Panc1 (cell line): ENCODE results near the gene PFKFB4. TPM values are rescaled to one million over a fixed set of nuclear protein-coding genes. Genes with fewer than 3 reads are reported as not detected.
"Not testable (repeated sequence)": the region's sequence is repeated elsewhere in the genome, so short reads cannot be mapped to it uniquely, and the experiment has no call there.

Experiments
- ATAC-seq: fragments of 200-7000 bp; cut with Tn5 transposase; 2 replicates; pipeline ENCODE4 v1.9.1; 2020; ENCODE audit warnings: mild to moderate bottlenecking, moderate library complexity
- BruUV-seq: library from RNA; stranded (reverse); fragments of 400-500 nt; replicated peaks from 2 replicates; lab custom pipeline; 2021; lab: Mats Ljungman, UMichigan
- CTCF ChIA-PET: fragments of 300-600 bp; sonication (Branson Sonifier 250); formaldehyde crosslinking; loops from one replicate; lab custom pipeline; 2022; ENCODE audit warnings: antibody characterized with exemption; lab: Charles Lee
- POLR2A ChIA-PET: fragments of 300-600 bp; sonication (Branson Sonifier 250); formaldehyde crosslinking; loops from one replicate; lab custom pipeline; 2022; ENCODE audit warnings: antibody characterized with exemption; lab: Charles Lee
- DNase-seq: peaks from one replicate; pipeline ENCODE4 v3.0.0-alpha.2; 2010; ENCODE audit warnings: low read depth, low spot score
- H3K27ac ChIP-seq: 2 replicates; pipeline ENCODE4 v1.5.1; 2011; ENCODE audit warnings: mild to moderate bottlenecking, low read length, inconsistent platforms
- H3K27me3 ChIP-seq: fragments of 200-500 bp; sonication (Bioruptor generic); 2 replicates; pipeline ENCODE4 v1.6.0; 2014; ENCODE audit warnings: low read length, inconsistent platforms; ENCODE audit not compliant: control insufficient read depth, insufficient read depth
- H3K36me3 ChIP-seq: fragments of 200-500 bp; sonication (Bioruptor generic); 2 replicates; pipeline ENCODE4 v1.5.1; 2014; ENCODE audit warnings: inconsistent platforms, mild to moderate bottlenecking, low read length, moderate library complexity; ENCODE audit not compliant: control insufficient read depth, insufficient read depth
- H3K4me1 ChIP-seq: 2 replicates; pipeline ENCODE4 v1.5.1; 2011; ENCODE audit warnings: inconsistent platforms, mild to moderate bottlenecking, low read length, moderate library complexity; ENCODE audit not compliant: control insufficient read depth, insufficient read depth
- H3K4me3 ChIP-seq, 2 experiments: 2 replicates each; pipeline ENCODE4 v1.5.1; 2011 to 2012; ENCODE audit warnings: low read depth in 2 of 2, low read length in 2 of 2, mild to moderate bottlenecking in 2 of 2, inconsistent platforms in 1 of 2, moderate library complexity in 1 of 2
- H3K9me3 ChIP-seq: fragments of 200-500 bp; sonication (Bioruptor generic); 2 replicates; pipeline ENCODE4 v1.5.1; 2014; ENCODE audit warnings: low read depth, mild to moderate bottlenecking, inconsistent platforms, low read length, moderate library complexity; ENCODE audit not compliant: control insufficient read depth, insufficient read depth
- POLR2AphosphoS5 ChIP-seq: IDR thresholded peaks from 2 replicates; pipeline ENCODE4 v1.6.1; 2012; ENCODE audit warnings: mild to moderate bottlenecking, low read depth, low read length, moderate library complexity
- SIN3A ChIP-seq: IDR thresholded peaks from 2 replicates; pipeline ENCODE4 v1.6.1; 2012; ENCODE audit warnings: low read depth, mild to moderate bottlenecking, low read length, moderate library complexity, borderline replicate concordance; ENCODE audit not compliant: insufficient read depth
- TCF7L2 ChIP-seq: IDR thresholded peaks from 2 replicates; pipeline ENCODE4 v1.6.1; 2011; ENCODE audit warnings: mild to moderate bottlenecking, low read depth, low read length, inconsistent platforms
- in situ Hi-C: cut with HindIII; loops from 2 replicates; pipeline ENCODE4 v1.10.0; 2016; ENCODE audit warnings: low sequenced_read_pairs, low pct_unique_long_range_greater_than_20kb
- intact Hi-C: fragments of 100-400 bp; cut with micrococcal nuclease; formaldehyde crosslinking; loops from one replicate; pipeline ENCODE4 v1.10.0; 2022; ENCODE audit not compliant: unreplicated experiment
- total RNA-seq: library from RNA; stranded (reverse); gene quantifications from one replicate; pipeline ENCODE4 v1.2.1, GENCODE V29; 2021; ENCODE audit not compliant: unreplicated experiment
- TF ChIP-seq, protein P1 (sequence below), 2 experiments: IDR thresholded peaks; 2 replicates each; pipeline ENCODE4 v1.6.1; 2011 to 2012; ENCODE audit warnings: low read depth in 2 of 2, control low read depth in 1 of 2, low read length in 1 of 2, mild to moderate bottlenecking in 1 of 2, moderate library complexity in 1 of 2; ENCODE audit not compliant: insufficient read depth in 1 of 2
- TF ChIP-seq, protein P2 (sequence below): fragments of 450-650 bp; IDR thresholded peaks from 2 replicates; pipeline ENCODE4 v1.5.1; 2017; ENCODE audit warnings: mild to moderate bottlenecking

Gene PFKFB4
- total RNA-seq, 1 experiment from 2014 or later, result 6.0 TPM

DNA sequence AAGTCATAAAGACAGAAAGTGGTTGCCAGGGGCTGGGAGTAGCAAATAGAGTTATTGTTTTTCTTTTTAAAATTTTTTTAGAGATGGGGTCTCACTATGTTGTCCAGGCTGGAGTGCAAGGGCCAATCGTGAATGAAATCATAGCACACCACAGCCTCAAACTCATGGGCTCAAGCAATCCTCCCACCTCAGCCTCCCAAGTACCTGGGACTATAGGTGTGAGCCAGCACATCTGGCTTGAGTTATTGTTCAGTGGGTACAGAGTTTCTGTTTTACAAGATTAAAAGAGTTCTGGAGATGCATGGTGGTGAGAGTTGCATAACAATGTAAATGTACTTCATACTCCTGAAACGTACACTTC lies 23.6 kb downstream of the PFKFB4 start:
- no peak overlapping the region for H3K4me3 ChIP-seq
- H3K4me1 ChIP-seq, result no peaks in the 10 kb centered on the region
- no peaks in the 10 kb centered on the region for H3K36me3 ChIP-seq
- POLR2A ChIA-PET, result no interaction called here
- no peak for DNase-seq
- TF ChIP-seq POLR2AphosphoS5, result no peak
- TF ChIP-seq TCF7L2, result no peak
- TF ChIP-seq, protein P1, sequence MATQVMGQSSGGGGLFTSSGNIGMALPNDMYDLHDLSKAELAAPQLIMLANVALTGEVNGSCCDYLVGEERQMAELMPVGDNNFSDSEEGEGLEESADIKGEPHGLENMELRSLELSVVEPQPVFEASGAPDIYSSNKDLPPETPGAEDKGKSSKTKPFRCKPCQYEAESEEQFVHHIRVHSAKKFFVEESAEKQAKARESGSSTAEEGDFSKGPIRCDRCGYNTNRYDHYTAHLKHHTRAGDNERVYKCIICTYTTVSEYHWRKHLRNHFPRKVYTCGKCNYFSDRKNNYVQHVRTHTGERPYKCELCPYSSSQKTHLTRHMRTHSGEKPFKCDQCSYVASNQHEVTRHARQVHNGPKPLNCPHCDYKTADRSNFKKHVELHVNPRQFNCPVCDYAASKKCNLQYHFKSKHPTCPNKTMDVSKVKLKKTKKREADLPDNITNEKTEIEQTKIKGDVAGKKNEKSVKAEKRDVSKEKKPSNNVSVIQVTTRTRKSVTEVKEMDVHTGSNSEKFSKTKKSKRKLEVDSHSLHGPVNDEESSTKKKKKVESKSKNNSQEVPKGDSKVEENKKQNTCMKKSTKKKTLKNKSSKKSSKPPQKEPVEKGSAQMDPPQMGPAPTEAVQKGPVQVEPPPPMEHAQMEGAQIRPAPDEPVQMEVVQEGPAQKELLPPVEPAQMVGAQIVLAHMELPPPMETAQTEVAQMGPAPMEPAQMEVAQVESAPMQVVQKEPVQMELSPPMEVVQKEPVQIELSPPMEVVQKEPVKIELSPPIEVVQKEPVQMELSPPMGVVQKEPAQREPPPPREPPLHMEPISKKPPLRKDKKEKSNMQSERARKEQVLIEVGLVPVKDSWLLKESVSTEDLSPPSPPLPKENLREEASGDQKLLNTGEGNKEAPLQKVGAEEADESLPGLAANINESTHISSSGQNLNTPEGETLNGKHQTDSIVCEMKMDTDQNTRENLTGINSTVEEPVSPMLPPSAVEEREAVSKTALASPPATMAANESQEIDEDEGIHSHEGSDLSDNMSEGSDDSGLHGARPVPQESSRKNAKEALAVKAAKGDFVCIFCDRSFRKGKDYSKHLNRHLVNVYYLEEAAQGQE (IDR thresholded peaks at IDR 0.05; ENCODE audit: insufficient read depth in 1 of 2, low read depth in 2 of 2, low read length in 1 of 2), result no peak
- TF ChIP-seq, protein P2, sequence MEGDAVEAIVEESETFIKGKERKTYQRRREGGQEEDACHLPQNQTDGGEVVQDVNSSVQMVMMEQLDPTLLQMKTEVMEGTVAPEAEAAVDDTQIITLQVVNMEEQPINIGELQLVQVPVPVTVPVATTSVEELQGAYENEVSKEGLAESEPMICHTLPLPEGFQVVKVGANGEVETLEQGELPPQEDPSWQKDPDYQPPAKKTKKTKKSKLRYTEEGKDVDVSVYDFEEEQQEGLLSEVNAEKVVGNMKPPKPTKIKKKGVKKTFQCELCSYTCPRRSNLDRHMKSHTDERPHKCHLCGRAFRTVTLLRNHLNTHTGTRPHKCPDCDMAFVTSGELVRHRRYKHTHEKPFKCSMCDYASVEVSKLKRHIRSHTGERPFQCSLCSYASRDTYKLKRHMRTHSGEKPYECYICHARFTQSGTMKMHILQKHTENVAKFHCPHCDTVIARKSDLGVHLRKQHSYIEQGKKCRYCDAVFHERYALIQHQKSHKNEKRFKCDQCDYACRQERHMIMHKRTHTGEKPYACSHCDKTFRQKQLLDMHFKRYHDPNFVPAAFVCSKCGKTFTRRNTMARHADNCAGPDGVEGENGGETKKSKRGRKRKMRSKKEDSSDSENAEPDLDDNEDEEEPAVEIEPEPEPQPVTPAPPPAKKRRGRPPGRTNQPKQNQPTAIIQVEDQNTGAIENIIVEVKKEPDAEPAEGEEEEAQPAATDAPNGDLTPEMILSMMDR, result no peak
- no peak for TF ChIP-seq SIN3A
- BruUV-seq, result no TSS peak
- intact Hi-C loops, result no loop called here
- no peak overlapping the region for H3K27ac ChIP-seq
- H3K9me3 ChIP-seq, result no peaks in the 10 kb centered on the region
- ATAC-seq, result no peak
- no peaks in the 10 kb centered on the region for H3K27me3 ChIP-seq
- CTCF ChIA-PET, result no interaction called here
- in situ Hi-C loops, result no loop called here

DNA sequence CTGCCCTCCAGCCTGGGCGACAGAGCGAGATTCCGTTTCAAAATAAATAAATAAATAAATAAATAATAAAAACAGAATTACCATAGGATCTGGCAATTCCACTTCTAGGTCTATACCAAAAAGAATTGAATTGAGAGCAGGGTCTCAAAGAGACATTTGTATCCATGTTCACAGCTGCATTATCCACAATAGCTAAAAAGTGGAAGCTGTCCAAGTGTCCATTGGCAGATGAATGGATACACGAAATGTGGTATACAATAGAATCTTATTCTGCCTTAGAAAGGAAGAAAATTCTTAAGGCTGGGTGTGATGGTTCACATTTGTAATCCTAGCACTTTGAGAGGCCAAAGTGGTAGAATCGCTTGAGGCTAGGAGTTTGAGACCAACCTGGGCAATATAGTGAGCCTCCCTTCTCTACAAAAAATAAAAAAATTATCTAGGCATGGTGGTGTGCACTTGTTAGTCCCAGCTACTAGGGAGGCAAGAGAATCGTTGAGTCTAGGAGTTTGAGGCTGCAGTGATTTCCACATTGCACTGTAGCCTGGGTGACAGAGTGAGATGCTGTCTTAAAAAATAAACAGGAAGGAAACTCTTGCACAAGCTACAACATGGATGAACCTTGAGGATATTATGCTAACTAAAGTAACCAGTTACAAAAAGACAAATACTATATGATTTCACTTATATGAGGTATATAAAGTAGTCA lies 24.2 kb downstream of the PFKFB4 start:
- intact Hi-C loops, result no loop called here
- ChIA-PET POLR2A (no interaction called here), CTCF (no interaction called here)
- DNase-seq (no peak), ATAC-seq (no peak)
- TF ChIP-seq POLR2AphosphoS5 (no peak), SIN3A (no peak), TCF7L2 (no peak)
- TF ChIP-seq, protein P1 (IDR thresholded peaks at IDR 0.05; ENCODE audit: insufficient read depth in 1 of 2, low read depth in 2 of 2, low read length in 1 of 2), result no peak
- TF ChIP-seq, protein P2, result no peak
- H3K4me3 ChIP-seq, result no peak overlapping the region
- no TSS peak for BruUV-seq
- no peaks in the 10 kb centered on the region for H3K36me3 ChIP-seq
- no peaks in the 10 kb centered on the region for H3K27me3 ChIP-seq
- no peaks in the 10 kb centered on the region for H3K4me1 ChIP-seq
- no peak overlapping the region for H3K27ac ChIP-seq
- in situ Hi-C loops, result no loop called here
- H3K9me3 ChIP-seq, result no peaks in the 10 kb centered on the region

DNA sequence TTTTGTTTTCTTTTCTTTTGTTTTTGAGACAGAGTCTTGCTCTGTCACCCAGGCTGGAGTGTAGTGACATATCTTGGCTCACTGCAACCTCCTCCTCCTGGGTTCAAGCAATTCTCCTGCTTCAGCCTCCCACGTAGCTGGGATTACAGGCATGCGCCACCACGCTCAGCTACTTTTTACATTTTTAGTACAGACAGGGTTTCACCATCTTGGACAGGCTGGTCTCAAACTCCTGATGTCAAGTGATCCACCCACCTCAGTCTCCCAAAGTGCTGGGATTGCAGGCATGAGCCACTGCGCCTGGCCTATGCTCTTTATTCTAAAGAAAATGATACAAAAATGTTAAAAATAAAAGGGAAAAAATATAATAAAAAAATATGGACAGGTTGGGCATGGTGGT lies 25.9 kb downstream of the PFKFB4 start:
- H3K36me3 ChIP-seq, CTCF ChIA-PET, H3K9me3 ChIP-seq, in situ Hi-C loops, intact Hi-C loops, DNase-seq, H3K4me1 ChIP-seq, H3K4me3 ChIP-seq, H3K27ac ChIP-seq, ATAC-seq, BruUV-seq, H3K27me3 ChIP-seq: not testable (repeated sequence)
- POLR2A ChIA-PET, result interaction anchor here (0.6 kb wide), 1 partner anchor 197 kb away, joined by 10 read pairs; no protein-coding TSS in a partner anchor
